Uterus (tissue), 4 donors: Measurements from ENCODE around the gene CABP2. TPM values are rescaled to one million over a fixed set of nuclear protein-coding genes. Genes with fewer than 3 reads are reported as not detected.
A peak's percentile ranks its signal among the peaks of the same experiment; 100 is the strongest.
"Not testable (repeated sequence)": the region's sequence is repeated elsewhere in the genome, so short reads cannot be mapped to it uniquely, and the experiment has no call there.

Experiments used
- DNase-seq, 2 donors: peaks; one replicate each; pipeline ENCODE4 v3.0.0-alpha.2; 2019 to 2020
- H3K27ac ChIP-seq, 2 donors: fragments of 200-600 bp; sonication (generic); 1 replicate in 1 of 2; 2 replicates in 1 of 2; pipeline ENCODE4 v1.5.1; 2016 to 2018
- H3K27me3 ChIP-seq, 2 donors: fragments of 200-600 bp; sonication (generic); one replicate each; pipeline ENCODE4 v1.5.1; 2018 to 2019; ENCODE audit warnings: control low read depth in 1 of 2
- H3K36me3 ChIP-seq, 2 donors: fragments of 200-600 bp; sonication (generic); one replicate each; pipeline ENCODE4 v1.5.1; 2019; ENCODE audit warnings: control low read depth in 1 of 2
- H3K4me1 ChIP-seq, 2 donors: fragments of 200-600 bp; sonication (generic); one replicate each; pipeline ENCODE4 v1.5.1; 2018 to 2019; ENCODE audit warnings: control low read depth in 1 of 2
- H3K4me3 ChIP-seq, 2 donors: fragments of 200-600 bp; sonication (generic); 1 replicate in 1 of 2; 2 replicates in 1 of 2; pipeline ENCODE4 v1.5.1; 2018 to 2019; ENCODE audit warnings: mild to moderate bottlenecking in 1 of 2
- H3K9me3 ChIP-seq, 2 donors: fragments of 200-600 bp; sonication (generic); one replicate each; pipeline ENCODE4 v1.5.1; 2019; ENCODE audit warnings: control low read depth in 1 of 2
- CTCF ChIP-seq, 4 experiments: fragments of 200-600 bp in 2 of 4; fragments of 450-650 bp in 2 of 4; sonication (generic) in 2 of 4; IDR thresholded peaks; one replicate each; pipeline ENCODE4 v1.5.1; 2016 to 2019; ENCODE audit warnings: antibody characterized with exemption in 4 of 4, mild to moderate bottlenecking in 2 of 4, moderate library complexity in 1 of 4
- POLR2A ChIP-seq, 2 donors: fragments of 450-650 bp; IDR thresholded peaks; one replicate each; pipeline ENCODE4 v1.6.1; 2016; ENCODE audit warnings: antibody characterized with exemption in 2 of 2, mild to moderate bottlenecking in 1 of 2, moderate library complexity in 1 of 2
- intact Hi-C: fragments of 100-400 bp; cut with DNase I; formaldehyde crosslinking; loops from one replicate; pipeline ENCODE4 v1.15.1; 2023; ENCODE audit warnings: low total_unique reads
- total RNA-seq, 4 donors: library from RNA; depleted of rRNA in 3 of 4; stranded (reverse); fragments of >200 nt in 3 of 4; gene quantifications; one replicate each; pipeline versions ENCODE4 v1.1.0 to v1.2.4, GENCODE V29; 2014 to 2023
- donor health status: DM: yes; HTN: yes; CAD: no.

CABP2 gene
- total RNA-seq, 4 donors from 2014 or later, result not detected

- Histone ChIP-seq H3K27me3 (no peaks in the 10 kb centered on the region), H3K9me3 (no peaks in the 10 kb centered on the region), H3K4me3 (peak overlapping the region; percentile 48 to 65), H3K27ac (peak overlapping the region; percentile 86 to 94), H3K36me3 (no peaks in the 10 kb centered on the region), H3K4me1 (peaks cover 0 to 5% of the 10 kb centered on the region in 2 donors)
- TF ChIP-seq POLR2A (IDR thresholded peaks at IDR 0.05) (no peak), CTCF (IDR thresholded peaks at IDR 0.05) (no peak)
- intact Hi-C loops, result no loop called here
- no peak for DNase-seq
These were observed 39.2 kb downstream of the CABP2 start for GRCh38 chr11:67483831-67484665.

GRCh38 chr11:67482827-67483798 is 40.1 kb downstream of the CABP2 start, which contains the start of gene AIP:
AIP (plus strand) TSS chr11:67483026; CDS start chr11:67483159, 133 bp downstream.
- TF ChIP-seq POLR2A (IDR thresholded peaks at IDR 0.05), result peak; percentile 43 to 63
- TF ChIP-seq CTCF (IDR thresholded peaks at IDR 0.05), result peak in 2 of 4 experiments; percentile 19 to 43
- DNase-seq, result peak; percentile 97 to 98
- Histone ChIP-seq H3K4me1 (peaks cover 0 to 5% of the 10 kb centered on the region in 2 donors), H3K9me3 (no peaks in the 10 kb centered on the region), H3K36me3 (no peaks in the 10 kb centered on the region), H3K27me3 (no peaks in the 10 kb centered on the region), H3K4me3 (peak within 1 kb of the TSS; percentile 48 to 65), H3K27ac (peak within 1 kb of the TSS; percentile 86 to 94)
- intact Hi-C loops, result no loop called here

- no peaks in the 10 kb centered on the region for H3K9me3 ChIP-seq
- peaks cover 0 to 5% of the 10 kb centered on the region in 2 donors for H3K4me1 ChIP-seq
- TF ChIP-seq CTCF (IDR thresholded peaks at IDR 0.05) (no peak), POLR2A (IDR thresholded peaks at IDR 0.05) (no peak)
- no peaks in the 10 kb centered on the region for H3K27me3 ChIP-seq
- intact Hi-C loops, result no loop called here
- peak overlapping the region; percentile 86 to 94 for H3K27ac ChIP-seq
- peak overlapping the region; percentile 48 to 65 for H3K4me3 ChIP-seq
- H3K36me3 ChIP-seq, result no peaks in the 10 kb centered on the region
- DNase-seq, result no peak
These were observed 40.9 kb downstream of the CABP2 start for GRCh38 chr11:67482275-67482826.

- H3K36me3 ChIP-seq, DNase-seq, H3K4me3 ChIP-seq, H3K4me1 ChIP-seq, H3K9me3 ChIP-seq, H3K27ac ChIP-seq, intact Hi-C loops, H3K27me3 ChIP-seq: not testable (repeated sequence)
These were observed 45.7 kb downstream of the CABP2 start for GRCh38 chr11:67477344-67478050.

- H3K36me3 ChIP-seq, H3K4me3 ChIP-seq, intact Hi-C loops, H3K9me3 ChIP-seq, DNase-seq, H3K27me3 ChIP-seq, H3K4me1 ChIP-seq, H3K27ac ChIP-seq: not testable (repeated sequence)
These were observed 46.6 kb downstream of the CABP2 start for GRCh38 chr11:67476692-67477091.
